ENCODE results near the gene TMEM154. TPM values are rescaled to one million over a fixed set of nuclear protein-coding genes. Genes with fewer than 3 reads are reported as not detected.
A peak's percentile ranks its signal among the peaks of the same experiment; 100 is the strongest.
"Not testable (repeated sequence)": the region's sequence is repeated elsewhere in the genome, so short reads cannot be mapped to it uniquely, and the experiment has no call there.

Gene TMEM154
- total RNA-seq, 1 donor: 5.5 TPM

GRCh38 chr4:152668338-152668964, 11.3 kb downstream of the TMEM154 start:
- no peak for TF ChIP-seq CTCF (IDR thresholded peaks at IDR 0.05; ENCODE audit: insufficient read depth, low read length)
- no peak for DNase-seq (ENCODE audit: low read depth)

GRCh38 chr4:152667781-152668180, 12.0 kb downstream of the TMEM154 start:
- no peak for DNase-seq (ENCODE audit: low read depth)
- H3K4me3 ChIP-seq (ENCODE audit: low read depth, low read length): no peak overlapping the region
- TF ChIP-seq CTCF (IDR thresholded peaks at IDR 0.05; ENCODE audit: insufficient read depth, low read length): no peak

More at GRCh38 chr4:152668338-152668964, 11.3 kb downstream of the TMEM154 start:
- no peak overlapping the region for H3K4me3 ChIP-seq (ENCODE audit: low read depth, low read length)

GRCh38 chr4:152666946-152667345, 12.9 kb downstream of the TMEM154 start:
- no peak overlapping the region for H3K4me3 ChIP-seq (ENCODE audit: low read depth, low read length)
- TF ChIP-seq CTCF (IDR thresholded peaks at IDR 0.05; ENCODE audit: insufficient read depth, low read length): no peak
- no peak for DNase-seq (ENCODE audit: low read depth)

- no peak for DNase-seq (ENCODE audit: low read depth)
- TF ChIP-seq CTCF (IDR thresholded peaks at IDR 0.05; ENCODE audit: insufficient read depth, low read length): no peak
- no peak overlapping the region for H3K4me3 ChIP-seq (ENCODE audit: low read depth, low read length)
Measured at GRCh38 chr4:152665691-152666395, 14.0 kb downstream of the TMEM154 start.

- H3K4me3 ChIP-seq (ENCODE audit: low read depth, low read length): not testable (repeated sequence)
Measured at GRCh38 chr4:152664067-152664378, 15.8 kb downstream of the TMEM154 start.

GRCh38 chr4:152663203-152664066, 16.4 kb downstream of the TMEM154 start:
- TF ChIP-seq CTCF (IDR thresholded peaks at IDR 0.05; ENCODE audit: insufficient read depth, low read length): no peak
- H3K4me3 ChIP-seq (ENCODE audit: low read depth, low read length): no peak overlapping the region
- peak; percentile 35 for DNase-seq (ENCODE audit: low read depth)

More at GRCh38 chr4:152664067-152664378, 15.8 kb downstream of the TMEM154 start:
- not testable (repeated sequence) for DNase-seq (ENCODE audit: low read depth)

- no peak for TF ChIP-seq CTCF (IDR thresholded peaks at IDR 0.05; ENCODE audit: insufficient read depth, low read length)
- H3K4me3 ChIP-seq (ENCODE audit: low read depth, low read length): no peak overlapping the region
Measured at GRCh38 chr4:152661649-152662048, 18.1 kb downstream of the TMEM154 start.

More at GRCh38 chr4:152661649-152662048, 18.1 kb downstream of the TMEM154 start:
- DNase-seq (ENCODE audit: low read depth): no peak

Data from fibroblast of the aortic adventitia (primary cell).